Astrocyte of the cerebellum (primary cell): ENCODE measurements around the gene C11orf65.
"Not testable (repeated sequence)": the region's sequence is repeated elsewhere in the genome, so short reads cannot be mapped to it uniquely, and the experiment has no call there.

Experiments used
- DNase-seq: peaks from one replicate; pipeline ENCODE4 v3.0.0-alpha.2; 2011; ENCODE audit warnings: low read depth
- H3K4me3 ChIP-seq: 2 replicates; pipeline ENCODE4 v1.5.1; 2011; ENCODE audit warnings: mild to moderate bottlenecking, low read depth, low read length, moderate library complexity
- in situ Hi-C: cut with HindIII; loops from 2 replicates; pipeline ENCODE4 v1.10.0; 2017; ENCODE audit warnings: low sequenced_read_pairs
- TF ChIP-seq, protein P1 (sequence below): IDR thresholded peaks from 2 replicates; pipeline ENCODE4 v1.5.1; 2012; ENCODE audit warnings: low read length, low read depth, moderate library complexity, mild to moderate bottlenecking; ENCODE audit errors: missing control alignments

C11orf65 gene

GRCh38 chr11:108403052-108403451, 64.3 kb downstream of the C11orf65 start:
- H3K4me3 ChIP-seq: no peak overlapping the region
- in situ Hi-C loops: no loop called here
- TF ChIP-seq, protein P1, sequence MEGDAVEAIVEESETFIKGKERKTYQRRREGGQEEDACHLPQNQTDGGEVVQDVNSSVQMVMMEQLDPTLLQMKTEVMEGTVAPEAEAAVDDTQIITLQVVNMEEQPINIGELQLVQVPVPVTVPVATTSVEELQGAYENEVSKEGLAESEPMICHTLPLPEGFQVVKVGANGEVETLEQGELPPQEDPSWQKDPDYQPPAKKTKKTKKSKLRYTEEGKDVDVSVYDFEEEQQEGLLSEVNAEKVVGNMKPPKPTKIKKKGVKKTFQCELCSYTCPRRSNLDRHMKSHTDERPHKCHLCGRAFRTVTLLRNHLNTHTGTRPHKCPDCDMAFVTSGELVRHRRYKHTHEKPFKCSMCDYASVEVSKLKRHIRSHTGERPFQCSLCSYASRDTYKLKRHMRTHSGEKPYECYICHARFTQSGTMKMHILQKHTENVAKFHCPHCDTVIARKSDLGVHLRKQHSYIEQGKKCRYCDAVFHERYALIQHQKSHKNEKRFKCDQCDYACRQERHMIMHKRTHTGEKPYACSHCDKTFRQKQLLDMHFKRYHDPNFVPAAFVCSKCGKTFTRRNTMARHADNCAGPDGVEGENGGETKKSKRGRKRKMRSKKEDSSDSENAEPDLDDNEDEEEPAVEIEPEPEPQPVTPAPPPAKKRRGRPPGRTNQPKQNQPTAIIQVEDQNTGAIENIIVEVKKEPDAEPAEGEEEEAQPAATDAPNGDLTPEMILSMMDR: no peak
- DNase-seq: no peak

- TF ChIP-seq, protein P1: no peak
- no peak for DNase-seq
- H3K4me3 ChIP-seq: no peak overlapping the region
- in situ Hi-C loops: no loop called here
Measured at GRCh38 chr11:108402241-108402640, 65.1 kb downstream of the C11orf65 start.

DNA sequence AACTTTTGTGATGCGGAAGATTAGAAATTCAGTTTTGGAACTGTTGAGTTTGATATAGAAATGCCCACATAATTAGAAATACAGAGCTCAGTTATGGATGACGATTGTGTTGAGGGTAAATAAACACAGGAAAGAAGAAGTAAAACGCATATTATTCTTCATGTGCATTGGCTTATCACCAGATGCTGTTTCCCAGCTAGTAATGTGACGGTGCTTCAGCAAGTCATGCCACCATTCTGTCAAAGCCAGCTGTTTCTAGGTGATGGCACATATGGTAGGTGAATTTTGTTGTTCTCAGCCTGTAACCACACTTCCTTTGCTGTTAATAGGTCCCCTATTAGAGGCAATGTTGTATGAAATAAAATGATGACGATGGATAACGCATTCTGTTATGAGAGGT, 68.9 kb downstream of the C11orf65 start:
- TF ChIP-seq, protein P1: no peak
- in situ Hi-C loops: no loop called here
- DNase-seq: no peak
- H3K4me3 ChIP-seq: no peak overlapping the region

DNA sequence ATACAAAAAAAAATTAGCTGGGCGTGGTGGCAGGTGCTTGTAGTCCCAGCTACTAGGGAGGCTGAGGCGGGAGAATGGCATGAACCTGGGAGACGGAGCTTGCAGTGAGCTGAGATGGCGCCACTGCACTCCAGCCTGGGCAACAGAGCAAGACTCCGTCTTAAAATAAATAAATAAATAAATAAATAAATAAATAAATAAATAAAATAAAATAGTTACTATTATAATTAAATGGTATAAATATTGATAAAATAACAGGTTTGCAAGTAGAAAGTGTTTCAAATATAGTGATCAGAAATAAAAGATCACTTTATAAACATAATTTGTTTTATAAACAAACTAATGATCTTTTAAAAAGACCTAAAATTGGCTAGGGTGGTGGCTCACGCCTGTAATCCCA, 70.7 kb downstream of the C11orf65 start:
- in situ Hi-C loops, H3K4me3 ChIP-seq, DNase-seq: not testable (repeated sequence)

DNA sequence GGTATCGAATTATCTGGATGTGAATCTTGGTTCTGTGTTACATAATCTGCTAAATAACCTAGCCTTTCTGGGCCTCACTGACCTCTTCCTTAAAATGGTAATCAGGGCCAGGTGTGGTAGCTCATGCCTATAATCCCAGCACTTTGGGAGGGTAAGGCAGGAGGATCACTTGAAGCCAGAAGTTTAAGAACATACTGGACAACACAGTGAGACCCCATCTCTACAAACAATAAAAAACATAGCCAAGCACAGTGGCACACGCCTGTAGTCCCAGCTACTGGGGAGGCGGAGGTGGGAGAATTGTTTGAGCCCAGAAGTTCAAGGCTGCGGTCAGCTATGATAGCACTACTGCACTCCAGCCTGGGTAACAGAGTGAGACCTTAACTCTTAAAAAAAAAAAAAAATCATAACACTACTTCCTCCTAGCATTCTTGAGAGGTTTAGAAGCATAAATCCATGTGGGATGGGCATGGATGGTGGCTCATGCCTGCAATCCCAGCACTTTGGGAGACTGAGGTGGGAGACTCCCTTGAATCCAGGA, 72.5 kb downstream of the C11orf65 start:
- in situ Hi-C loops: no loop called here
- H3K4me3 ChIP-seq: no peak overlapping the region
- no peak for DNase-seq
- TF ChIP-seq, protein P1: no peak

- no peak for DNase-seq
- in situ Hi-C loops: no loop called here
- no peak overlapping the region for H3K4me3 ChIP-seq
- TF ChIP-seq, protein P1: no peak
Measured at GRCh38 chr11:108393046-108393445, 74.3 kb downstream of the C11orf65 start.

DNA sequence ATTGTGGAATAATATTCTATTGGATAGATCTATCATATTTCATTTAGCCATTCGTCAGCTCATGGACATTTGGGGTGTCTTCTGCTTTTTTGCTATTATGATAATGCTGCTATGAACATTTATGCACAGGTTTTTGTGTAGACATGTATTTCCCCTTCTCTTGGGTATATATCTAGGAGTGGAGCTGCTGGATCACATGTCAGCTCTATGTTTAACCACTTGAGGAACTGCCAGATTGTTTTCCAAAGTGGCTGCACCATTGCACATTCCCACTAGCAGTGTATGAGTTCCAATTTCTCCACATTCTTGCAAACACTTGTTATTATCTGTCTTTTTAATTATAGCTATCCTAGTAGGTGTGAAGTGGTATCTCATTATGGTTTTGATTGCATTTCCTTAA, 75.0 kb downstream of the C11orf65 start:
- TF ChIP-seq, protein P1: no peak
- no peak for DNase-seq
- in situ Hi-C loops: no loop called here
- no peak overlapping the region for H3K4me3 ChIP-seq
